LNCaP clone FGC (cell line): ENCODE results near the gene ABHD11.

Source experiments
- DNase-seq: peaks from one replicate; pipeline ENCODE4 v3.0.0-alpha.2; 2011; ENCODE audit warnings: low read depth
- H3K4me3 ChIP-seq: 2 replicates; pipeline ENCODE4 v1.5.1; 2011; ENCODE audit warnings: mild to moderate bottlenecking, low read depth, low read length, control low read depth
- CTCF ChIP-seq: IDR thresholded peaks from 2 replicates; pipeline ENCODE4 v1.5.1; 2012; ENCODE audit warnings: mild to moderate bottlenecking; ENCODE audit not compliant: control insufficient read depth, insufficient read depth; ENCODE audit errors: extremely low read depth

ABHD11 gene

GRCh38 chr7:73770860-73771670 lies 32.5 kb upstream of the ABHD11 start:
- no peak for DNase-seq
- peak overlapping the region; percentile 62 for H3K4me3 ChIP-seq
- TF ChIP-seq CTCF: no peak

- H3K4me3 ChIP-seq: peak within 1 kb of the TSS; percentile 62
- DNase-seq: peak; percentile 91
- no peak for TF ChIP-seq CTCF
Observed at GRCh38 chr7:73770002-73770859, 31.6 kb upstream of the ABHD11 start, which contains the start of gene CLDN3. Gene CLDN3 (minus strand): TSS chr7:73770270. CDS start chr7:73770049, 221 bp downstream.

- TF ChIP-seq CTCF: no peak
- no peak for DNase-seq
- H3K4me3 ChIP-seq: peak overlapping the region; percentile 62
Observed at GRCh38 chr7:73769481-73770001, 30.9 kb upstream of the ABHD11 start.

- no peak for TF ChIP-seq CTCF
- peak overlapping the region; percentile 62 for H3K4me3 ChIP-seq
- no peak for DNase-seq
Observed at GRCh38 chr7:73768641-73769480, 30.3 kb upstream of the ABHD11 start.

GRCh38 chr7:73766556-73767229 lies 28.1 kb upstream of the ABHD11 start:
- peak; percentile 73 for DNase-seq
- H3K4me3 ChIP-seq: no peak overlapping the region
- TF ChIP-seq CTCF: no peak

- H3K4me3 ChIP-seq: no peak overlapping the region
- DNase-seq: no peak
- no peak for TF ChIP-seq CTCF
Observed at GRCh38 chr7:73762659-73762999, 24.0 kb upstream of the ABHD11 start.
